ENCODE measurements around the gene CEP128.

DNA sequence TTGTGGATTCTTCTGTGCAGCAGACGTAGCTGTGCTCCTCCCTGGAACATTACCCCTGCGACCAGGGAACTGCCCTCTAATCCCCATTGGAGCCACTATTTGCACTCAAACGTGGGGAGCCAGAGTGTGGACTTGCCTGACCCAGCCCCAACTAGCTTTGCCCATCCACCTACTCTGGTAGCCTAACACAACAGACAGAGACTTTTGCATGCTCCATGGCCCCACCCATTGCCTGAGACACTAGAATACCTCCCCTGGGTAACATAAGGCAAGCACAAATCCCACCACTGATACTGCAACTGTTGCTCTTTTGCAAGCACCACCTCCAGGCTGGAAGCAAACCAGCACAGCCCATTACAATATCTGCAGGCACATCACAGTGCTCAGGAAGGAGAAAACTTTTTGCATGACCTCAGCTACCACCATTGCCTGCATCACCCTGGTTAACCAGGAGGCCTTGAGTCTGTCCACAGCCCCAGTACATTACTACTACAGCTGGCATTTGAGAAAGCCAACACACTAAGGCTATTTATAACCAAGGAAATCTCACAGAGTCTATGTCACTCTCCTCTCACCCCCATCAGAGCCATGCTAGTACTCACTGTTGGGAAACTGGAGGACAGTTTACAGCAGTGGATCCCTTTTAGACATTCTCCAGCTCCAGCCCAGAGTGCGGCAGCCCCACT lies 15.0 kb downstream of the CEP128 start:
- TF ChIP-seq POLR2AphosphoS5 (IDR thresholded peaks at IDR 0.05; ENCODE audit: low read depth) = no peak
- TF ChIP-seq, protein P1, sequence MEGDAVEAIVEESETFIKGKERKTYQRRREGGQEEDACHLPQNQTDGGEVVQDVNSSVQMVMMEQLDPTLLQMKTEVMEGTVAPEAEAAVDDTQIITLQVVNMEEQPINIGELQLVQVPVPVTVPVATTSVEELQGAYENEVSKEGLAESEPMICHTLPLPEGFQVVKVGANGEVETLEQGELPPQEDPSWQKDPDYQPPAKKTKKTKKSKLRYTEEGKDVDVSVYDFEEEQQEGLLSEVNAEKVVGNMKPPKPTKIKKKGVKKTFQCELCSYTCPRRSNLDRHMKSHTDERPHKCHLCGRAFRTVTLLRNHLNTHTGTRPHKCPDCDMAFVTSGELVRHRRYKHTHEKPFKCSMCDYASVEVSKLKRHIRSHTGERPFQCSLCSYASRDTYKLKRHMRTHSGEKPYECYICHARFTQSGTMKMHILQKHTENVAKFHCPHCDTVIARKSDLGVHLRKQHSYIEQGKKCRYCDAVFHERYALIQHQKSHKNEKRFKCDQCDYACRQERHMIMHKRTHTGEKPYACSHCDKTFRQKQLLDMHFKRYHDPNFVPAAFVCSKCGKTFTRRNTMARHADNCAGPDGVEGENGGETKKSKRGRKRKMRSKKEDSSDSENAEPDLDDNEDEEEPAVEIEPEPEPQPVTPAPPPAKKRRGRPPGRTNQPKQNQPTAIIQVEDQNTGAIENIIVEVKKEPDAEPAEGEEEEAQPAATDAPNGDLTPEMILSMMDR (conservative IDR thresholded peaks at IDR 0.05; ENCODE audit: low read depth in 2 of 2) = no peak
